ENCODE results near the gene SGSM1.

The SGSM1 gene

GRCh38 chr22:24945430-24945829 is 139.4 kb downstream of the SGSM1 start:
- ATAC-seq (no peak), DNase-seq (no peak)
- Mint-ChIP-seq H3K27me3 (peaks cover 40% of the 10 kb centered on the region), H3K4me3 (no peak overlapping the region), H3K27ac (peak overlapping the region in 1 of 2 donors; percentile 28), H3K9me3 (no peaks in the 10 kb centered on the region), H3K4me1 (peaks cover 10% of the 10 kb centered on the region)

DNA sequence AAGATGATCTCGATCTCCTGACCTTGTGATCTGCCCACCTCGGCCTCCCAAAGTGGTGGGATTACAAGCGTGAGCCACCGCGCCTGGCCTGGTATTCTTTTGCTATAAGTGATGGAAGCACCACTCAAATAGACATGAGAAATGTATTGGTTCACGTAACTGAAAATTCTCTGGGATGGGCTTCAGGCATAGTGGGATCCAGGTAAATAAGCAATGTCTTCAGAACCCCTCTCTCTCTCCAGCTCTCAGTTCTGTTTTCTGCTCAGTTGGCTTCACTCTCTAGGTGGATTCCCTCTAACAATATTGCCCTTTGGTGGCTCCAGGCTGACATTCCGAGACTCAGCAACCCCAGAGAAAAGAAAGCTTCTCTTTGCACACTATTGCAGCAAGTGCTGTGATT is 141.4 kb downstream of the SGSM1 start:
- no peaks in the 10 kb centered on the region for H3K9me3 Mint-ChIP-seq
- peaks cover 54% of the 10 kb centered on the region for H3K27me3 Mint-ChIP-seq
- peaks cover 23% of the 10 kb centered on the region for H3K4me1 Mint-ChIP-seq
- DNase-seq: no peak
- ATAC-seq: no peak
- H3K4me3 Mint-ChIP-seq: no peak overlapping the region
- no peak overlapping the region for H3K27ac Mint-ChIP-seq

GRCh38 chr22:24947881-24948280 is 141.9 kb downstream of the SGSM1 start:
- ATAC-seq: no peak
- peaks cover 25% of the 10 kb centered on the region for H3K4me1 Mint-ChIP-seq
- no peak for DNase-seq
- H3K27ac Mint-ChIP-seq: no peak overlapping the region
- no peak overlapping the region for H3K4me3 Mint-ChIP-seq
- H3K9me3 Mint-ChIP-seq: no peaks in the 10 kb centered on the region
- peaks cover 59% of the 10 kb centered on the region for H3K27me3 Mint-ChIP-seq

DNA sequence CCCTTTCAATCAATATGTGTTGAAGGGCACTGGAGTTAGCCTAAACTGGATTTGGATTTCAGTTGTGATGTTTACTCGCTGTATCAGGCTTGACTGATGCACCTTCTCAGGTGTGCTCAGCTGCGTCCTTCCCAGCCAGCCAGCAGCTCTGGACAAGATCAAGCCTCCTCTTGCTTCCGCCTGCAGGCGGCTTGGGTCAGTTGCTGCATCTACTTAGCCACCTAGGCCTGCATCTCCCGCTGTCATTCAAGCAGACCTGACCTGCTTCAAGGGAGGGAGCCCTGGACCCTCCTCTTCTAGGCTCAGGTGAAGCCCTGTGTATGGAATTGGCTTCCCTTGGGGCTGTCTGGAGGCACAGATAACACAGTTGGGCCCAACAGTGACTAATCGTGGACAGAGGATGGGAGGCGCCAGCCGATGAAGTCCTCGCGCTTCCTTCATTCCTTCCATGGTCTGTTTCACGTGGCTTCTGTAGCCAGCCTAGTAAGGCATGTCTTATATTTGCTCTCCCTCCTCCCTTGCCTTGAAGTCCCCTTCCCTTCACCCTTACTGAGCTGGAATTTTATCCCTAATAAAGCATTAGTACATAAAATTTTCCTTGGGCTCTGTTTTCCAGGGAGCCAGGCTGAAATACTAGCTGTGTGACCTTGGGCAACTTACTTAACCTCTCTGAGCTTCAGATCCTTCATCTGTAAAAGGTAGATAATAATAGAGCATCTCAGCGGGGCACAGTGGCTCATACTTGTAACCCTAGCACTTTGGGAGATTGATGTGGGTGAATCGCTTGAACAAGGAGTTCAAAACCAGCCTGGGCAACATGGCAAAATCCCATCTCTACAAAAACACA is 142.6 kb downstream of the SGSM1 start:
- Mint-ChIP-seq H3K27ac (no peak overlapping the region), H3K4me1 (peaks cover 32% of the 10 kb centered on the region), H3K27me3 (peaks cover 66% of the 10 kb centered on the region), H3K4me3 (no peak overlapping the region), H3K9me3 (no peaks in the 10 kb centered on the region)
- no peak for ATAC-seq
- no peak for DNase-seq

DNA sequence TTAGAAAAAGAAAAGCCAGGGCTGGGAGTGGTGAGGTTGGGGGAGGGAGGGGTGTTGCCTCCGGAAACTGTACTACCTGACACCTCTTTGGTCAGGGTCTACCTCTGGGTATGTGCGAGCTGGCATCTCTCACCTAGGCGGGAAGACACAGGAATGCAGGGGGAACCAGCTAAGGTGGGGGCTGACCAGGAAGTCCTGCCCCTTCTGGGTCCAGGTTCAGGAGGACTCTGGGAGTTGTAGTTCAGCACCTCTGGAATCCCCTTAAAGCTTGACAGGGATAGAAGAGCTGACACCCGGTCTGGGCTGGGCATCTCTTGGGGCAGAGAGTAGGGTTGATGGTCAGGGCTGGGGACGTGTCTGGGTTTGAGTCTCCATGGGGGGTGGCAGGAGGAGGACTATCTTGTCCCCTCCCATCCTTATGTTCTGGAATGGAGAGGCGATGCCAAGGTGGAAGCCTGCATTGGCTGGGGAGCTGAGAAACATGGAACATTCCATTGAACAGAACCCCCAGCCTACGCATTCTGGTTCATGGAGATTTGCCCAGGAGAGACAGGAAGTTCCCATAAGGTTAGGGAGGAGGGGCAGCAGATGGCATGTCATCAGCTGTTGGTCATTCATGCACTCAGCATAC is 144.4 kb downstream of the SGSM1 start:
- peaks cover 83% of the 10 kb centered on the region for H3K27me3 Mint-ChIP-seq
- H3K27ac Mint-ChIP-seq: peak overlapping the region in 1 of 2 donors; percentile 51
- H3K9me3 Mint-ChIP-seq: no peaks in the 10 kb centered on the region
- DNase-seq (no peak), ATAC-seq (no peak)
- H3K4me1 Mint-ChIP-seq: peaks cover 39% of the 10 kb centered on the region
- H3K4me3 Mint-ChIP-seq: no peak overlapping the region

- Mint-ChIP-seq H3K4me1 (peaks cover 39% of the 10 kb centered on the region), H3K4me3 (peak within 1 kb of the TSS; percentile 86 to 98), H3K27ac (peak within 1 kb of the TSS; percentile 71 to 72), H3K9me3 (no peaks in the 10 kb centered on the region), H3K27me3 (peaks cover 79% of the 10 kb centered on the region)
- peak; percentile 96 for ATAC-seq
- DNase-seq: peak; percentile 87 to 88
Measured at GRCh38 chr22:24951942-24952836, 146.2 kb downstream of the SGSM1 start, which contains the start of gene KIAA1671. KIAA1671 (plus strand) TSS chr22:24952716; CDS start chr22:25028000, 75,284 bp downstream.

- Mint-ChIP-seq H3K9me3 (no peaks in the 10 kb centered on the region), H3K4me3 (peak overlapping the region; percentile 38 to 98), H3K27me3 (peaks cover 72% of the 10 kb centered on the region), H3K27ac (peak overlapping the region in 1 of 2 donors; percentile 58), H3K4me1 (peaks cover 39% of the 10 kb centered on the region)
- peak in 1 of 2 donors; percentile 8 for DNase-seq
- no peak for ATAC-seq
Measured at GRCh38 chr22:24952837-24953383, 146.9 kb downstream of the SGSM1 start.

DNA sequence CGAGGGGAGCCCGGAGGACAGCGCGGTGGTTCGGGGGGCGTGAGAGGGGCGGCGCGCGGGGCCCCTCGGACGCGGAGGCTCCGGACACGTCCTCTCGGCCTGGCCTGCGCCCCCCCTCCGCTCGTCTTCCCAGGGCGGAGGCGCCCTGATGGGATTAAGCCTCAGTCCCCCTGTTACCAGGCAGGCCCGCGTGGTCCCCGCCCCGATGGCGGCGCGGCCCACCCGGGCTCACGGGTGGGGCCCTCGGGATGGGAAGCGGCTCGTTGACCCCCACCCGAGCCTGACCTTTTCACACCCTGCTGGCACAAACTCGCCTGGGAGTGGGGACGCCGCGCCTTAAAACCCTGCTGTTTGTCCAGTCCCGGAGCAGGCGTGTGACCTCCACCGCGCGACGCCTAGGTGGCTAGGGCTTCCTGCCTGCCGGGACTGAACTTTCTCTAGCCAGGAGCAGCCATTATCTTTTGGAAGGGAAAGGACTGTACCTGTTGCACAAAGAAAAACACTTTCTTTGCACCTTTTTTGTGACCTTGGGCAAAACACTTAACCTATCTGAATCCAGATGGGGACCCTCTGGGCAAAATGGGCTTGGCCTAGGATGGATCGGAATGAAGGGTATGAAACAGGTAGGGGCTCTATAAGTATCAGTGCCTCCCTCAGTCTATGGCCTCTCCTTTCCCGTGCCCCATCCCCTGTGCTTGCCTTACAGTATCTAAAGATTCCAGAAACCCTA is 147.5 kb downstream of the SGSM1 start:
- no peak overlapping the region for H3K27ac Mint-ChIP-seq
- peaks cover 39% of the 10 kb centered on the region for H3K4me1 Mint-ChIP-seq
- H3K4me3 Mint-ChIP-seq: peak overlapping the region; percentile 38 to 98

DNA sequence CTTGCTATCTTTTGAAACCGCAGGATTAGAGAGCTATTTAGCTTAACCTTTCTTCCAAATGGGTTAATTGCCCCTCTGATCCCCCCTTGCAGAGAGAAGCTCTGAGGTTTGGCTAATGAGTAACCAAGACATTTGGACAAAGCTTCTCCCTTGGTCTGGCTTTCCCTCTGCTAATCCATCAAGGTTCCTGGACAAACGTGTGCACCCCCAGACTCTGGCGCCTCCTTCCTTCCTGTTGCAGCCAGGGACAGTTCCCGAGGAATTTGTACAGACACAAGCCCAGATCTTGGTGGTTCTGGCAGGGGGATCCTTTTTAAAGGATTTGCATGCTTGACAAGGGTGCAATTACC is 148.1 kb downstream of the SGSM1 start:
- H3K4me3 Mint-ChIP-seq: peak overlapping the region in 1 of 2 donors; percentile 24
- H3K27ac Mint-ChIP-seq: no peak overlapping the region
- peaks cover 60% of the 10 kb centered on the region for H3K27me3 Mint-ChIP-seq
- peaks cover 39% of the 10 kb centered on the region for H3K4me1 Mint-ChIP-seq
- no peaks in the 10 kb centered on the region for H3K9me3 Mint-ChIP-seq
- no peak for DNase-seq
- ATAC-seq: no peak

More for the DNA sequence above, 147.5 kb downstream of the SGSM1 start:
- DNase-seq (no peak), ATAC-seq (no peak)
- Mint-ChIP-seq H3K9me3 (no peaks in the 10 kb centered on the region), H3K27me3 (peaks cover 65% of the 10 kb centered on the region)

GRCh38 chr22:24954856-24955255 is 148.8 kb downstream of the SGSM1 start:
- H3K4me3 Mint-ChIP-seq: no peak overlapping the region
- no peak overlapping the region for H3K27ac Mint-ChIP-seq
- ATAC-seq (no peak), DNase-seq (no peak)
- H3K9me3 Mint-ChIP-seq: no peaks in the 10 kb centered on the region
- H3K4me1 Mint-ChIP-seq: peaks cover 34% of the 10 kb centered on the region
- peaks cover 52% of the 10 kb centered on the region for H3K27me3 Mint-ChIP-seq

DNA sequence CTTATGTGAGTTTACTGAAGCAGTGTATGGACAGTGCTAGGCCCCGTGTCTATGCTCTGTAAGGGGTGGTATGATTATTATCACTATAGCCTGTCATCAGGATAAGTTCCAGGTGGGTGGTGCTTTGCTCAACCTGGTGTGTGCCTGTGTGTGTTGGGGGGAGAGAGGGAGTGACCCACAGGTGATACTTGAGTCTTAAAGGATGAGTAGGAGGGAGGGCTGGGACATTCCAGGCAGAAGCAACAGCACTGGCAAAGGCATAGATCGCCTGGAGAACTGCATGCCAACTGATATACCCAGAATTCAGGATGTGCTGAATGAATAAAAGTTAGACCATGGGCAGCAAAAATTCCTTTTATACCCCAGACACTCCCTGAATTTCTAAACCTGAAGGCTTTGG is 151.0 kb downstream of the SGSM1 start:
- DNase-seq: no peak
- Mint-ChIP-seq H3K27ac (no peak overlapping the region), H3K4me3 (no peak overlapping the region), H3K4me1 (peaks cover 20% of the 10 kb centered on the region), H3K27me3 (peaks cover 36% of the 10 kb centered on the region), H3K9me3 (no peaks in the 10 kb centered on the region)
- ATAC-seq: no peak

GRCh38 chr22:24961217-24961844 is 155.3 kb downstream of the SGSM1 start:
- Mint-ChIP-seq H3K9me3 (no peaks in the 10 kb centered on the region), H3K27me3 (no peaks in the 10 kb centered on the region), H3K27ac (no peak overlapping the region), H3K4me3 (no peak overlapping the region), H3K4me1 (no peaks in the 10 kb centered on the region)
- ATAC-seq (no peak), DNase-seq (no peak)

DNA sequence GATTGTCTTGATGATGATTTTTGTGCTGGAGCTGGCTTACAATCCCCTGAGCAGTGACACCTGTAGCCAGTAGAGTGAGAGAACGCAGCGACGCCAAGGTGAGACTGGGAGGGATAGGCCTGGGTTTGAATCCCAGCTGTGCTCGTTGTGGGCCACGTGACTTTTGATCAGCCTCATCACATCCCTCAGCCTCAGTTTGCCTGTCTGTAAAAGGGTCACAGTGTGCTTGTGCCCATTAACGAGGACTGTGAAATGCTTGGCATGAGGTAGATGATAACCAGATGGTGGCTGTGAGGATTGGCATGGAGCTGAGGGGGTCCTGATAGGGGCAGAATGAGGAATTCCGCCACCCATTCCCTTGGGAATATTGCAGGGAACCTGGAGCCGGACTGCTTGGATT is 156.1 kb downstream of the SGSM1 start:
- Mint-ChIP-seq H3K9me3 (no peaks in the 10 kb centered on the region), H3K27me3 (no peaks in the 10 kb centered on the region), H3K4me3 (no peak overlapping the region), H3K27ac (no peak overlapping the region), H3K4me1 (no peaks in the 10 kb centered on the region)
- DNase-seq: no peak
- no peak for ATAC-seq

DNA sequence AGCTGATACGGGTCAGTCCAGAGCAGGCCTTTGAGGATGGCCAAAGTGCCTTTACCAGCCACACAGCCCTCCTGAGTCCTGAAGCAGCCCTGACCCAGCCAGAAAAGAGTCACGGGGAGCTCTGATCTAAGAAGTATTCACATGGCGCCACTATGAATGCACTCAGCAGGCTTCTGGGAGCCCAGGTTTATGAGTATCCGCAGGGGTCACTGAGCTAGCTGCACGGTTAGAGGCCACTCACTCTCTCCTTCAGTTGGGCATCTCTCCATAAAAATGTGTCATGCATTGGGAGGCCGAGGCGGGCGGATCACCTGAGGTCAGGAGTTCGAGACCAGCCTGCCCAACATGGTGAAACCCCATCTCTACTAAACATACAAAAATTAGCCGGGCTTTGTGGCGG is 156.8 kb downstream of the SGSM1 start:
- Mint-ChIP-seq H3K27me3 (no peaks in the 10 kb centered on the region), H3K9me3 (no peaks in the 10 kb centered on the region), H3K4me3 (no peak overlapping the region), H3K4me1 (no peaks in the 10 kb centered on the region), H3K27ac (no peak overlapping the region)
- ATAC-seq (no peak), DNase-seq (no peak)
